ENCODE measurements around the gene PPP1R7.

Gene PPP1R7

GRCh38 chr2:241227594-241227993, 77.3 kb downstream of the PPP1R7 start:
- H3K9me3 ChIP-seq (ENCODE audit: severe bottlenecking) = no peaks in the 10 kb centered on the region
- TF ChIP-seq, protein P1, sequence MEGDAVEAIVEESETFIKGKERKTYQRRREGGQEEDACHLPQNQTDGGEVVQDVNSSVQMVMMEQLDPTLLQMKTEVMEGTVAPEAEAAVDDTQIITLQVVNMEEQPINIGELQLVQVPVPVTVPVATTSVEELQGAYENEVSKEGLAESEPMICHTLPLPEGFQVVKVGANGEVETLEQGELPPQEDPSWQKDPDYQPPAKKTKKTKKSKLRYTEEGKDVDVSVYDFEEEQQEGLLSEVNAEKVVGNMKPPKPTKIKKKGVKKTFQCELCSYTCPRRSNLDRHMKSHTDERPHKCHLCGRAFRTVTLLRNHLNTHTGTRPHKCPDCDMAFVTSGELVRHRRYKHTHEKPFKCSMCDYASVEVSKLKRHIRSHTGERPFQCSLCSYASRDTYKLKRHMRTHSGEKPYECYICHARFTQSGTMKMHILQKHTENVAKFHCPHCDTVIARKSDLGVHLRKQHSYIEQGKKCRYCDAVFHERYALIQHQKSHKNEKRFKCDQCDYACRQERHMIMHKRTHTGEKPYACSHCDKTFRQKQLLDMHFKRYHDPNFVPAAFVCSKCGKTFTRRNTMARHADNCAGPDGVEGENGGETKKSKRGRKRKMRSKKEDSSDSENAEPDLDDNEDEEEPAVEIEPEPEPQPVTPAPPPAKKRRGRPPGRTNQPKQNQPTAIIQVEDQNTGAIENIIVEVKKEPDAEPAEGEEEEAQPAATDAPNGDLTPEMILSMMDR (IDR thresholded peaks at IDR 0.05; ENCODE audit: low read depth, low read length) = no peak
- H3K27me3 ChIP-seq (ENCODE audit: insufficient read depth, low read depth, severe bottlenecking) = no peaks in the 10 kb centered on the region
- H3K27ac ChIP-seq = no peak overlapping the region
- H3K36me3 ChIP-seq = peaks cover 70% of the 10 kb centered on the region
- no peak for DNase-seq
- no peak overlapping the region for H3K4me3 ChIP-seq (ENCODE audit: low read depth, low read length)

GRCh38 chr2:241228081-241228859, 78.0 kb downstream of the PPP1R7 start:
- H3K27me3 ChIP-seq (ENCODE audit: insufficient read depth, low read depth, severe bottlenecking) = no peaks in the 10 kb centered on the region
- H3K9me3 ChIP-seq (ENCODE audit: severe bottlenecking) = no peaks in the 10 kb centered on the region
- TF ChIP-seq, protein P1 (IDR thresholded peaks at IDR 0.05; ENCODE audit: low read depth, low read length) = no peak
- no peak for DNase-seq
- no peak overlapping the region; the same call in 1 of the 2 replicates for H3K27ac ChIP-seq
- peaks cover 71% of the 10 kb centered on the region for H3K36me3 ChIP-seq
- H3K4me3 ChIP-seq (ENCODE audit: low read depth, low read length) = no peak overlapping the region

- H3K36me3 ChIP-seq = peaks cover 79% of the 10 kb centered on the region
- TF ChIP-seq, protein P1 (IDR thresholded peaks at IDR 0.05; ENCODE audit: low read depth, low read length) = no peak
- no peak overlapping the region; the same call in 1 of the 2 replicates for H3K27ac ChIP-seq
- H3K27me3 ChIP-seq (ENCODE audit: insufficient read depth, low read depth, severe bottlenecking) = no peaks in the 10 kb centered on the region
- H3K4me3 ChIP-seq (ENCODE audit: low read depth, low read length) = no peak overlapping the region
- no peaks in the 10 kb centered on the region for H3K9me3 ChIP-seq (ENCODE audit: severe bottlenecking)
- DNase-seq = no peak
Observed at GRCh38 chr2:241228860-241229516, 78.7 kb downstream of the PPP1R7 start.

DNA sequence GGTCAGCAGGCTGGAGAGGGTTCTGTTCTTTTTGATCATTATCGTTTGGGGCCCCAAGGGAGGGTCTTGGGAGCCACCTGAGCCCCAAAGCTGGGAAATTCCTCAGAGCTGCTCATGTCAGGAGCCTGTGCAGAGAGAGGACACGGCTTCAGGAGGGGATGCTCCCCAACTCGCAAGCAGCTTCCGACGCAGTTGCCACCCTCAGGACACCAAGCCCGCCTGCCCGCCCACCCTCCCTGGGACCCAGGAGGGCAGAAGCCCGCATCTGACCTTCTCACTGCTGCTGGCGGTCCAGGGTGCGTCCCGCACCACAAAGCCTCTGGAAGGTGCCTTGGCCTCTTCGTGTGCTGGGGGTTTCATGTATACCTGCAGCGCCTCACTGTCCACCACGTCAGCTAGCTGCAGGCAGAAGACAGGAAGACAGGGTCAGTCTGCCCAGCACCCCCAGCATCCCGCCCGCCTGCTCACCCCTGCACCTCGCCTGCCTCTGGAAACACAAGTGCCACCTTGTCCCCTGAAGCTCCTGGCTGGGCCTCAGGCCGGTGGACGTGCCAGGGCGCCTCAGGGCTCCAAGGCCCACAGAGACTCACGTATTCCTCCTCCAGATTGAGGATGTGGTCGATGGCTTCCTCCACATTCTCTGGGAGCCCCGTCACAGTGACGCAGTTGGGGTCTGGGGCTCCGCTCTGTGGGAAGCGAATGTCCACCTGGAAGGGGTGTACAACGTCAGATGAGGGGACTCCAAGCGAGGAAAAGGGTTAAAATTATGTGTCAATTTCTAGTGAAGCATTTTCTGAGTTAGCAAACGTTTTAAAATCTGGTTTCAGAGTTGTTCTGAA, 79.5 kb downstream of the PPP1R7 start:
- Histone ChIP-seq H3K9me3 (ENCODE audit: severe bottlenecking) (no peaks in the 10 kb centered on the region), H3K36me3 (peaks cover 87% of the 10 kb centered on the region), H3K27me3 (ENCODE audit: insufficient read depth, low read depth, severe bottlenecking) (no peaks in the 10 kb centered on the region), H3K27ac (no peak overlapping the region), H3K4me3 (ENCODE audit: low read depth, low read length) (no peak overlapping the region)
- TF ChIP-seq, protein P1 (IDR thresholded peaks at IDR 0.05; ENCODE audit: low read depth, low read length) = no peak
- DNase-seq = no peak

DNA sequence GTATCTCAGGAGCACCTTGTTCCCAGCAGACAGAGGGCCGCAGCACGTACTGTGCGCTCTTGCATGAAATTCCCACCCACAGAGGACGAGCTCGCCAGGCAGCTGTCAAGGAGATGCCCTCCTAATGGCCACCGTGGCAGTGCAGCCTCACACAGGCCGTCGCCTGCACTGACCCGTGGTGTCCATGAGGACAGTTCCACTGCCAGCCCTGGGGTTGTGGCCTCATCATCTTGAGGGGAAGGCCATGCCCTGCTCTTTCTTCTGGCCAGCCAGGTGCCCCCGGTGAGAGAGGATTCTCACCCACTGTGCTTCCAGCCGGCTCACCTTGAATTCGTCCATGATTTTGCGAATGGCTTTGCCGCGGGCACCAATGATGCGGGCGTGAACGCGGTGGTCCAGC, 80.2 kb downstream of the PPP1R7 start:
- TF ChIP-seq, protein P1 (IDR thresholded peaks at IDR 0.05; ENCODE audit: low read depth, low read length) = no peak
- H3K4me3 ChIP-seq (ENCODE audit: low read depth, low read length) = no peak overlapping the region
- H3K9me3 ChIP-seq (ENCODE audit: severe bottlenecking) = no peaks in the 10 kb centered on the region
- no peak for DNase-seq
- no peaks in the 10 kb centered on the region for H3K27me3 ChIP-seq (ENCODE audit: insufficient read depth, low read depth, severe bottlenecking)
- H3K36me3 ChIP-seq = peaks cover 89% of the 10 kb centered on the region
- H3K27ac ChIP-seq = no peak overlapping the region

Measured in WERI-Rb-1 (cell line).